Endothelial cell (in vitro differentiated cells): ENCODE results near the gene HTR2B. TPM values are rescaled to one million over a fixed set of nuclear protein-coding genes. Genes with fewer than 3 reads are reported as not detected.
"Not testable (repeated sequence)": the region's sequence is repeated elsewhere in the genome, so short reads cannot be mapped to it uniquely, and the experiment has no call there.

Experiments
- DNase-seq: peaks from one replicate; pipeline ENCODE4 v3.0.0; 2021; ENCODE audit warnings: low spot score
- H3K27ac Mint-ChIP-seq: one replicate; pipeline ENCODE4 v1.8.0; 2021; ENCODE audit warnings: mixed read lengths, inconsistent platforms; ENCODE audit not compliant: unreplicated experiment
- H3K27me3 Mint-ChIP-seq: one replicate; pipeline ENCODE4 v1.8.0; 2021; ENCODE audit warnings: mild to moderate bottlenecking, moderate library complexity, mixed read lengths, inconsistent platforms; ENCODE audit not compliant: unreplicated experiment
- H3K36me3 Mint-ChIP-seq: one replicate; pipeline ENCODE4 v1.8.0; 2021; ENCODE audit warnings: mild to moderate bottlenecking, low read depth, mixed read lengths, inconsistent platforms; ENCODE audit not compliant: unreplicated experiment
- H3K4me1 Mint-ChIP-seq: one replicate; pipeline ENCODE4 v1.8.0; 2021; ENCODE audit warnings: mild to moderate bottlenecking, mixed read lengths, inconsistent platforms; ENCODE audit not compliant: unreplicated experiment
- H3K4me3 Mint-ChIP-seq: one replicate; pipeline ENCODE4 v1.8.0; 2021; ENCODE audit warnings: mild to moderate bottlenecking, mixed read lengths, inconsistent platforms; ENCODE audit not compliant: unreplicated experiment
- H3K9me3 Mint-ChIP-seq: one replicate; pipeline ENCODE4 v1.8.0; 2021; ENCODE audit warnings: mixed read lengths, inconsistent platforms; ENCODE audit not compliant: unreplicated experiment
- CTCF ChIP-seq: fragments of 200-600 bp; sonication (generic); IDR thresholded peaks from one replicate; pipeline ENCODE4 v1.5.0; 2021; ENCODE audit warnings: antibody characterized with exemption; ENCODE audit not compliant: unreplicated experiment
- total RNA-seq: library from RNA; stranded (reverse); fragmentation: NEBNext Ultra II Directional; extraction: Animal tissue kit (Norgen Biotek cat#: 25700); gene quantifications from one replicate; pipeline ENCODE4 v1.2.1, GENCODE V29; 2021; ENCODE audit not compliant: unreplicated experiment

The HTR2B gene
- total RNA-seq, 1 donor from 2014 or later = 0.80 TPM

GRCh38 chr2:231146665-231147064 lies 21.8 kb upstream of the HTR2B start:
- Mint-ChIP-seq H3K36me3 (peaks cover 9% of the 10 kb centered on the region), H3K4me1 (no peaks in the 10 kb centered on the region), H3K9me3 (no peaks in the 10 kb centered on the region), H3K27me3 (peaks cover 2% of the 10 kb centered on the region), H3K27ac (no peak overlapping the region), H3K4me3 (no peak overlapping the region)
- TF ChIP-seq CTCF = no peak
- DNase-seq = no peak

- H3K36me3 Mint-ChIP-seq = peaks cover 9% of the 10 kb centered on the region
- H3K4me1 Mint-ChIP-seq = no peaks in the 10 kb centered on the region
- no peak overlapping the region for H3K27ac Mint-ChIP-seq
- H3K27me3 Mint-ChIP-seq = peaks cover 2% of the 10 kb centered on the region
- H3K4me3 Mint-ChIP-seq = no peak overlapping the region
- H3K9me3 Mint-ChIP-seq = no peaks in the 10 kb centered on the region
- no peak for TF ChIP-seq CTCF
- no peak for DNase-seq
Measured at GRCh38 chr2:231144896-231145295, 20.1 kb upstream of the HTR2B start.

- not testable (repeated sequence) for H3K4me1 Mint-ChIP-seq, DNase-seq
Measured at GRCh38 chr2:231140808-231141207, 16.0 kb upstream of the HTR2B start.

GRCh38 chr2:231139796-231140195 lies 15.0 kb upstream of the HTR2B start:
- Mint-ChIP-seq H3K9me3 (no peaks in the 10 kb centered on the region), H3K4me1 (no peaks in the 10 kb centered on the region), H3K27ac (no peak overlapping the region), H3K36me3 (no peaks in the 10 kb centered on the region), H3K4me3 (no peak overlapping the region), H3K27me3 (no peaks in the 10 kb centered on the region)
- no peak for DNase-seq
- no peak for TF ChIP-seq CTCF

More at GRCh38 chr2:231140808-231141207, 16.0 kb upstream of the HTR2B start:
- not testable (repeated sequence) for H3K27me3 Mint-ChIP-seq, H3K9me3 Mint-ChIP-seq, H3K27ac Mint-ChIP-seq, H3K4me3 Mint-ChIP-seq, H3K36me3 Mint-ChIP-seq

- TF ChIP-seq CTCF = no peak
- Mint-ChIP-seq H3K27me3 (no peaks in the 10 kb centered on the region), H3K27ac (no peak overlapping the region), H3K4me1 (peaks cover 7% of the 10 kb centered on the region), H3K9me3 (no peaks in the 10 kb centered on the region), H3K4me3 (no peak overlapping the region), H3K36me3 (no peaks in the 10 kb centered on the region)
- no peak for DNase-seq
Measured at GRCh38 chr2:231138699-231139098, 13.9 kb upstream of the HTR2B start.
